Measurements from ENCODE around the gene KCNK7. TPM values are rescaled to one million over a fixed set of nuclear protein-coding genes. Genes with fewer than 3 reads are reported as not detected.

Gene KCNK7
- total RNA-seq, 4 donors from 2014 or later = 1.1 to 1.7 (median 1.5) TPM; not detected in 1

GRCh38 chr11:65585396-65586246 is 10.0 kb downstream of the KCNK7 start:
- no peak for TF ChIP-seq CTCF (IDR thresholded peaks at IDR 0.05)
- DNase-seq (ENCODE audit: low spot score) (no peak), ATAC-seq (ENCODE audit: low FRiP score) (no peak)

GRCh38 chr11:65584723-65585171 is 10.9 kb downstream of the KCNK7 start:
- DNase-seq (ENCODE audit: low spot score) (no peak), ATAC-seq (ENCODE audit: low FRiP score) (peak; percentile 17)
- no peak for TF ChIP-seq CTCF (IDR thresholded peaks at IDR 0.05)

GRCh38 chr11:65584106-65584505 is 11.5 kb downstream of the KCNK7 start:
- ATAC-seq (ENCODE audit: low FRiP score) = no peak
- no peak for DNase-seq (ENCODE audit: low spot score)
- no peak for TF ChIP-seq CTCF (IDR thresholded peaks at IDR 0.05)

GRCh38 chr11:65583589-65583988 is 12.0 kb downstream of the KCNK7 start:
- TF ChIP-seq CTCF (IDR thresholded peaks at IDR 0.05) = no peak
- DNase-seq (ENCODE audit: low spot score) = no peak

GRCh38 chr11:65581928-65582327 is 13.7 kb downstream of the KCNK7 start:
- no peak for DNase-seq (ENCODE audit: low spot score)
- no peak for TF ChIP-seq CTCF (IDR thresholded peaks at IDR 0.05)
- no peak for ATAC-seq (ENCODE audit: low FRiP score)

More at GRCh38 chr11:65583589-65583988, 12.0 kb downstream of the KCNK7 start:
- ATAC-seq (ENCODE audit: low FRiP score) = no peak

GRCh38 chr11:65580756-65581155 is 14.8 kb downstream of the KCNK7 start:
- TF ChIP-seq CTCF (IDR thresholded peaks at IDR 0.05) = no peak
- no peak for DNase-seq (ENCODE audit: low spot score)
- ATAC-seq (ENCODE audit: low FRiP score) = no peak
